HepG2 (cell line): Measurements from ENCODE around the gene PRKAG1. TPM values are rescaled to one million over a fixed set of nuclear protein-coding genes. Genes with fewer than 3 reads are reported as not detected.

Experiments used
- CBX5 ChIP-seq: sonication (generic); formaldehyde crosslinking; IDR thresholded peaks from 2 replicates; pipeline ENCODE4 v1.4.0; 2020; ENCODE audit warnings: missing genetic modification reagents, borderline replicate concordance
- HDAC1 ChIP-seq: sonication (generic); formaldehyde crosslinking; IDR thresholded peaks from 2 replicates; pipeline ENCODE4 v1.5.1; 2020; ENCODE audit warnings: mild to moderate bottlenecking, missing genetic modification reagents
- HOXA3 ChIP-seq: sonication (generic); formaldehyde crosslinking; IDR thresholded peaks from 2 replicates; pipeline ENCODE4 v1.5.0; 2020; ENCODE audit warnings: missing genetic modification reagents
- KDM5B ChIP-seq: sonication (generic); formaldehyde crosslinking; IDR thresholded peaks from 2 replicates; pipeline ENCODE4 v1.4.0; 2020; ENCODE audit warnings: missing genetic modification reagents, mild to moderate bottlenecking, borderline replicate concordance
- MTERF4 ChIP-seq: sonication (generic); formaldehyde crosslinking; IDR thresholded peaks from 2 replicates; pipeline ENCODE4 v1.8.0; 2023; ENCODE audit warnings: mild to moderate bottlenecking, missing genetic modification reagents
- NFRKB ChIP-seq: fragments of 450-650 bp; IDR thresholded peaks from 2 replicates; pipeline ENCODE4 v1.6.1; 2017
- NR2F1 ChIP-seq, 2 experiments: fragments of 450-650 bp in 1 of 2; formaldehyde crosslinking in 1 of 2; IDR thresholded peaks; 2 replicates each; pipeline versions ENCODE4 v1.5.0 to v1.6.1; 2016 to 2020; ENCODE audit warnings: mild to moderate bottlenecking in 1 of 2, missing compliant biosample characterization in 1 of 2, missing genetic modification reagents in 1 of 2, moderate library complexity in 1 of 2
- PAWR ChIP-seq: sonication (generic); formaldehyde crosslinking; IDR thresholded peaks from 2 replicates; pipeline ENCODE4 v1.4.0; 2020; ENCODE audit warnings: missing genetic modification reagents, mild to moderate bottlenecking, borderline replicate concordance
- RAD51 ChIP-seq: fragments of 450-650 bp; IDR thresholded peaks from 2 replicates; pipeline ENCODE4 v1.6.1; 2016; ENCODE audit warnings: borderline replicate concordance
- REL ChIP-seq: sonication (generic); formaldehyde crosslinking; conservative IDR thresholded peaks from 2 replicates; pipeline ENCODE4 v1.8.0; 2022; ENCODE audit warnings: mild to moderate bottlenecking, missing genetic modification reagents, moderate library complexity
- REPIN1 ChIP-seq: sonication (generic); formaldehyde crosslinking; IDR thresholded peaks from 2 replicates; pipeline ENCODE4 v1.8.0; 2022; ENCODE audit warnings: missing genetic modification reagents, low read depth, mild to moderate bottlenecking, borderline replicate concordance
- RORA ChIP-seq: sonication (generic); formaldehyde crosslinking; IDR thresholded peaks from 2 replicates; pipeline ENCODE4 v1.5.0; 2020; ENCODE audit warnings: mild to moderate bottlenecking, missing genetic modification reagents, moderate library complexity
- SAP130 ChIP-seq: IDR thresholded peaks from 2 replicates; pipeline ENCODE4 v1.6.1; 2016; ENCODE audit warnings: low read depth
- SRSF9 ChIP-seq: fragments of 200-400 bp; formaldehyde crosslinking; IDR thresholded peaks from 2 replicates; pipeline ENCODE4 v1.6.1; 2018; ENCODE audit warnings: borderline replicate concordance, mild to moderate bottlenecking, low read depth, low read length; ENCODE audit not compliant: insufficient read depth, poor library complexity, severe bottlenecking
- ZNF333 ChIP-seq: sonication (generic); formaldehyde crosslinking; IDR thresholded peaks from 2 replicates; pipeline ENCODE4 v1.4.0; 2020; ENCODE audit warnings: mild to moderate bottlenecking, missing genetic modification reagents, borderline replicate concordance
- ZNF484 ChIP-seq: sonication (generic); formaldehyde crosslinking; IDR thresholded peaks from 2 replicates; pipeline ENCODE4 v1.5.1; 2020; ENCODE audit warnings: mild to moderate bottlenecking, low read depth, missing genetic modification reagents, borderline replicate concordance
- ZNF549 ChIP-seq: sonication (generic); formaldehyde crosslinking; IDR thresholded peaks from 2 replicates; pipeline ENCODE4 v1.5.0; 2020; ENCODE audit warnings: missing genetic modification reagents
- ZNF563 ChIP-seq: sonication (generic); formaldehyde crosslinking; IDR thresholded peaks from 2 replicates; pipeline ENCODE4 v1.8.0; 2022; ENCODE audit warnings: mild to moderate bottlenecking, moderate library complexity, missing genetic modification reagents
- ZNF660 ChIP-seq: sonication (generic); formaldehyde crosslinking; IDR thresholded peaks from 2 replicates; pipeline ENCODE4 v1.5.1; 2020; ENCODE audit warnings: mild to moderate bottlenecking, low read depth, missing genetic modification reagents, borderline replicate concordance
- ZNF761 ChIP-seq: sonication (generic); formaldehyde crosslinking; conservative IDR thresholded peaks from 2 replicates; pipeline ENCODE4 v1.4.0; 2020; ENCODE audit warnings: mild to moderate bottlenecking, missing genetic modification reagents
- ZSCAN22 ChIP-seq: sonication (generic); formaldehyde crosslinking; IDR thresholded peaks from 2 replicates; pipeline ENCODE4 v1.4.0; 2020; ENCODE audit warnings: mild to moderate bottlenecking, missing genetic modification reagents
- ZXDC ChIP-seq: sonication (generic); formaldehyde crosslinking; IDR thresholded peaks from 2 replicates; pipeline ENCODE4 v1.5.0; 2020; ENCODE audit warnings: mild to moderate bottlenecking, missing genetic modification reagents
- polyA plus RNA-seq, 8 experiments: library from polyadenylated mRNA; depleted of rRNA in 3 of 8; stranded (reverse) in 7 of 8; unstranded in 1 of 8; fragments of >200 nt; fragmentation: Illumina TruSeq in 4 of 8; extraction: Trizol in 4 of 8; gene quantifications; 2 replicates each; pipeline versions ENCODE4 v1.2.1 to v1.2.3, GENCODE V29; 2011 to 2016; ENCODE audit warnings: low read depth in 4 of 8, missing spikeins in 1 of 8, mixed read lengths in 1 of 8; ENCODE audit not compliant: insufficient read depth in 1 of 8
- total RNA-seq, 5 experiments: library from RNA; depleted of rRNA; stranded (reverse); fragments of >200 nt; fragmentation: Illumina TruSeq; extraction: Trizol; gene quantifications; 2 replicates each; pipeline ENCODE4 v1.2.3, GENCODE V29; 2016; ENCODE audit warnings: low read depth in 1 of 5
- TF ChIP-seq, protein P1 (sequence below): IDR thresholded peaks from 2 replicates; pipeline ENCODE4 v1.6.1; 2018; ENCODE audit warnings: missing genetic modification reagents, mild to moderate bottlenecking, missing compliant biosample characterization
- TF ChIP-seq, protein P2 (sequence below): sonication (generic); formaldehyde crosslinking; IDR thresholded peaks from 2 replicates; pipeline ENCODE4 v1.5.0; 2020; ENCODE audit warnings: missing genetic modification reagents, mild to moderate bottlenecking, borderline replicate concordance

Gene PRKAG1
- total and polyA plus RNA-seq, 2 of the 13 experiments (the other 11 are each of a cell fraction or from before 2014, with no cell fraction given): 26.1 to 32.8 TPM

DNA sequence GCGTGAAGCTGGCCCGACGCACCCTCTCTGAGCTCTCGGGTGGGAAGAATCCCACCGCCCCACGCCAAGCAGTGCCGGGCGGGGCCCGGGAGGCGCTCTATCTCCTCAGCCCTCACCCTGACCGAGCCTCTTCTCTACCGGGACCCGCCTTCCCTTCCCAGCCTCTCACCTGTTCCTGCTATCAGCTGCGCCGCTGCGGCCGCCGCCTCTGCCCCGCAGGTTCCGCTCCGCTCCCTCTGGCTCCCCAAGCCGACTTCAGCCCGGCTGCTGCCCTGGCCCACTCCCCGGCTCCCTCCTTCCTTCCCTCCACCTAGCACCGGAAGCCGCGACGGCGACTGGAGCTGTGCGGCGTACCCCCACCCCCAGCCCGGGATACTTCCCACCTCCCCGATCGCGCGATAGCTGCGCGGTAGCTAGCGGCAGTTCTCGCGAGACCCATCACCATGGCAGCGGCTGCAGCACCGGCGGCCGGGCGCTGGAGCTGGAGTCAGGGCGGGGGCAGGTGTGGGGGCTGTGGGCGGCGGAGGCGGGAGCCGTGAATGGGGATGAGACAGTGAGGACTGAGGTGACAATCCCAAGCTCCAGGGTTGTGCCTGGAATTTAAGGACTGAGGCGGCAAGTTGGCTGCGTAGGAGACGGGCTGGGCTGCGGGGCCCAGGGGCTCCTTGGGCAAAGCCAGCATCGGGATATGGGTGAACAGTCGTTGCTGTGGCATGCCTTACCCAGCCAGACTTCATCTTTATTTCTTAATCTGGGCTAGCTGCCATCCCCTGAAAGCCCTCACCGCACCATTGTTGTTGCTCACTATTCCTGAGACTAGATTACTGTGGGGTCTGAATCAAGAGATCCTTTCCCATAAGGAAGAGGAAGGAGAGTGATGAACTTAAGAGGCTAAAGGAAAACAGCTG is 61.2 kb downstream of the PRKAG1 start, which contains the start of gene ARF3 (continued):
- TF ChIP-seq SRSF9: no peak
- peak; percentile 86 for TF ChIP-seq SAP130 (CRISPR knock-in tag)
- no peak for TF ChIP-seq REL
- peak; percentile 55 for TF ChIP-seq HOXA3 (CRISPR knock-in tag)
- TF ChIP-seq ZNF563 (CRISPR knock-in tag): no peak; the same call in 1 of the 2 replicates
- no peak for TF ChIP-seq RAD51
- peak; percentile 64; the same call in 1 of the 2 replicates for TF ChIP-seq ZNF761 (CRISPR knock-in tag)
- TF ChIP-seq HDAC1 (CRISPR knock-in tag): peak; percentile 78
- no peak for TF ChIP-seq ZSCAN22
- no peak for TF ChIP-seq ZNF333 (CRISPR knock-in tag)
- no peak for TF ChIP-seq RORA (CRISPR knock-in tag)
- TF ChIP-seq MTERF4 (CRISPR knock-in tag): 0 out of 2 replicates have a peak, but pooled peaks have one; percentile 28
- TF ChIP-seq, protein P1, sequence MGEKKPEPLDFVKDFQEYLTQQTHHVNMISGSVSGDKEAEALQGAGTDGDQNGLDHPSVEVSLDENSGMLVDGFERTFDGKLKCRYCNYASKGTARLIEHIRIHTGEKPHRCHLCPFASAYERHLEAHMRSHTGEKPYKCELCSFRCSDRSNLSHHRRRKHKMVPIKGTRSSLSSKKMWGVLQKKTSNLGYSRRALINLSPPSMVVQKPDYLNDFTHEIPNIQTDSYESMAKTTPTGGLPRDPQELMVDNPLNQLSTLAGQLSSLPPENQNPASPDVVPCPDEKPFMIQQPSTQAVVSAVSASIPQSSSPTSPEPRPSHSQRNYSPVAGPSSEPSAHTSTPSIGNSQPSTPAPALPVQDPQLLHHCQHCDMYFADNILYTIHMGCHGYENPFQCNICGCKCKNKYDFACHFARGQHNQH (CRISPR knock-in tag): peak; percentile 35; the same call in 1 of the 2 replicates
- TF ChIP-seq, protein P2, sequence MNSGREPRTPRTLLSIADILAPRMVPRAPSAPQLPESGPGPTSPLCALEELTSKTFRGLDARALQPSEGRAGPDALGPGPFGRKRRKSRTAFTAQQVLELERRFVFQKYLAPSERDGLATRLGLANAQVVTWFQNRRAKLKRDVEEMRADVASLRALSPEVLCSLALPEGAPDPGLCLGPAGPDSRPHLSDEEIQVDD (CRISPR knock-in tag): no peak
- TF ChIP-seq PAWR (CRISPR knock-in tag): 0 out of 2 replicates have a peak, but pooled peaks have one; percentile 82
- peak; percentile 69; the same call in 1 of the 2 replicates for TF ChIP-seq REPIN1 (CRISPR knock-in tag)
- no peak for TF ChIP-seq ZNF660 (CRISPR knock-in tag)
- no peak for TF ChIP-seq NFRKB
- no peak for TF ChIP-seq NR2F1 (CRISPR knock-in tag; IDR thresholded peaks at IDR 0.05)
- TF ChIP-seq ZNF484 (CRISPR knock-in tag): no peak
- no peak for TF ChIP-seq ZNF549 (CRISPR knock-in tag)
- TF ChIP-seq ZXDC (CRISPR knock-in tag): no peak
- peak; percentile 61; the same call in 1 of the 2 replicates for TF ChIP-seq KDM5B (CRISPR knock-in tag)
- no peak; the same call in 1 of the 2 replicates for TF ChIP-seq CBX5 (CRISPR knock-in tag)
